HG02798 (cell line): ENCODE measurements around the gene RRP12.
"Not testable (repeated sequence)": the region's sequence is repeated elsewhere in the genome, so short reads cannot be mapped to it uniquely, and the experiment has no call there.

Source experiments
- ATAC-seq: cut with Tn5 transposase; IDR thresholded peaks from one replicate; pipeline ENCODE4 v1.9.1; 2021; ENCODE audit warnings: mild to moderate bottlenecking; ENCODE audit not compliant: unreplicated experiment, poor library complexity

The RRP12 gene

DNA sequence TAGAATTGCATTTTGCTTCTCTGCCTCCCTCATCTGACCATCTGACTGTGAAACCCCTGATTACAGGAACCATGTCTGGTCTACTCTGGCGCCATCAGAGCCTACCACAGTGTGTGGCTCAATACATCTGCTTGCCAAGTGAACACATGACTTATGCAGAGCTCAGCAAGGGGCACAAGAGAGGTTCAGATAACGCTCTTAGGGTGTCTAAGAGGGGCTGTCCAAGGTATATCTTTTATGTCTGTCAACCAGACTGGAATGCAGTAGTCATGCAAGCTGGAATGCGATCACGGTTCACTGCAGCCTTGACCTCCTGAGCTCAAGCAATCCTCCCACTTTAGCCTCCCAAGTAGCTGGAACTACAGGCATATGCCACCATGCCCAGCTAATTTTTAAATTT, 10.3 kb upstream of the RRP12 start:
- ATAC-seq = no peak

GRCh38 chr10:97408496-97408992, 7.4 kb upstream of the RRP12 start:
- no peak for ATAC-seq

GRCh38 chr10:97407952-97408248, 6.8 kb upstream of the RRP12 start:
- no peak for ATAC-seq

- peak; percentile 94 for ATAC-seq
Observed at GRCh38 chr10:97407211-97407951, 6.2 kb upstream of the RRP12 start.

DNA sequence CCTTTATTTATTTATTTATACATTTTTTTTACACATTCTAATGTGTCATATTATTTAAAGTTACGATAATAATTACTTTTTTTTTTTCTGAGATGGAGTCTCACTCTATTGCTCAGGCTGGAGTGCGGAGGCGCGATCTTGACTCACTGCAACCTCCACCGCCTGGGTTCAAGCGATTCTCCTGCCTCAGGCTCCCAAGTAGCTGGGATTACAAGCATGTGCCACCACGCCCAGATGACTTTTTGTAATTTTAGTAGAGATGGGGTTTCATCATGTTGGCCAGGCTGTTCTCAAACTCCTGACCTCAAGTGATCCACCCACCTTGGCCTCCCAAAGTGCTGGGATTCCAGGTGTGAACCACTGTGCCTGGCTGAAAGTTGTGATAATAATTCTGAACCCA, 5.3 kb upstream of the RRP12 start:
- not testable (repeated sequence) for ATAC-seq

- ATAC-seq = no peak
Observed at GRCh38 chr10:97406064-97406463, 4.9 kb upstream of the RRP12 start.

DNA sequence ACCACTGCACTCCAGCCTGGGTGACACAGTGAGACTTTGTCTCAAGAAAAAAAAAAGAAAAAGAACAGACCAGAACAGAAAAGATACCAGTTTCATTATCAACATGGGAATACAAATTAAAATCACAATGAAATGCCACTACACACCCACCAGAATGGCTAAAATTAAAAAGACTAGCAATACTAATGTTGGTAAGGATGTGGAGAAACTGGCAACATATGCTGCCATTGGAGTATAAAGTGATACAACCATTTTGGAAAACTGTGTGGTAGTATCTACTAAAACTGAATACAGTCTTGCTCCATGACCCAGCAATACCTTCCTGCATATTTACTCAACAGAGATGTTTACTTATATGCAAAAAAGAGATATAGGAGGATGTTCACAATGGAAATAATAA, 2.9 kb upstream of the RRP12 start:
- no peak for ATAC-seq

GRCh38 chr10:97401455-97401919, 347 bp upstream of the RRP12 start:
- no peak for ATAC-seq

DNA sequence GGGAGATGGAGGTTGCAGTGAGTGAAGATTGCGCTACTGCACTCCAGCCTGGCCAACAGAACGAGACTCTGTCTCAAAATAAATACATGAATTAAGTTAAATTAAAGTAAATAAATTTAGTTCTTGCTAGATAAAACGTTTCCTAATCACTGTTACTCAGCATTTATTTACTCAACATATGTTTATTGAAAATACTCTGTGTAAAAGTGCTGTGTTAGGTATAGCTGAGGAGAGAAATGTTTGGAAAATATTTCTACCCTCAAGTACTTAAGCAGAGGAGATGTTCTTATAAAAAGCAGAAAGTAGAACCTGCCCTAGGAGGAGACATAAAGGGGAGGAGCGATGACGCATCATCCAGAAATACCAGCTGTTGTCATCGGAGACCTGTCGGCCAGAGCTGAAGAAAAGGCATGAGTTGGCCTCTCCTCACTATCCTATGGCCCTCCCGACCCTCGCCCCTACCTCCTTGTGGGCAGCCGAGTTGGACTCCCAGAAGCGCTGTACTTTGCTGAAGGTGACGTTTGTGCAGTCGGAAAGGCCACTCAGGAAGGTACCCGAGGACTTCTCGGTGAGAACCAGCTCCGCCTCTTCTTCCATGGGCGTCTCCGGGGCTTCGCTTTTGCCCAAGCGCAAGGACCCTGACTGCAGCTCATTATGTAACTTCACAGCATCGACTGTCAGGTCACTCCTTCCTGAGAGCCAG, 1.1 kb downstream of the RRP12 start:
- ATAC-seq = peak; percentile 42

DNA sequence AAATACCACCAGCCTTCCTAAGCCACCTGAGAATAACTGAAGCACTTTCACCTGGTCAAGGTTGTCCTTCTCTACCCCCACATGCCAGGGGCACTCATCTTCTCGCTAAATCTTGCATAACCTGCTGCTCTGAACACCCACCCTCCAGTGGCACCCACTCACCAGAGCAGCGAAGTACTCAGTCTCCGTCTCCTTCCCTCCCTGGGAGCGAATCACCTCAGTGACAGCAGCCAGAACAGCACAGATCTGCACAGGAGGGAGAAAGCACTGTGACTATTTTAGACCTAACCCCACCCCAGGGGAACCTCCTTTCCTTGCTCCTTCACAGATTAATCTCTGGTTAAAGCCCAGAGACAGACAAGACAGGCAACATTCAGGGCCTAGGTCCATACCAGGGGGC, 5.1 kb downstream of the RRP12 start:
- no peak for ATAC-seq

DNA sequence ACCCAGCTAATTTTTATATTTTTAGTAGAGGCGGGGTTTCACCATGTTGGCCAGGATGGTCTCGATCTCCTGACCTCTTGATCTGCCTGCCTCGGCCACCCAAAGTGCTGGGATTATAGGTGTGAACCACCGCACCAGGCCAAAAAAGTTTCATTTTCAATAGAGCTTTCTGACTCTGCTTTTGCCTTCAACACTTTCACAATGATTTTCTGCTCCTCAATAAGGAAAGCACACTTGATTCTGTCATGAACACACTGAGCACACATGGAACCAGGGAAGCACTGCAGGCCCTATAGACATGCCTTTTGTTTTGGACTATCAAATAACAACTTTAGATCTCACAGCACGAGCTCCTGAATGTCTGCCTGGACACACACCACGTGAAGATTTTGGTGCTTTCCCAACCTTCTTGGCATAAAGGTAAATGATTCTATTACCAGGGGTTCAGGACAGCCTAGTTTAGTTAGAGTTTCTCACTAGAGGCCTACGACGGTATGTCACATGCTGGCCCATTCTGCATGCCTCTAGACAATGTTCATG, 8.0 kb downstream of the RRP12 start:
- ATAC-seq = no peak

GRCh38 chr10:97390091-97390490, 11.0 kb downstream of the RRP12 start:
- ATAC-seq = no peak

DNA sequence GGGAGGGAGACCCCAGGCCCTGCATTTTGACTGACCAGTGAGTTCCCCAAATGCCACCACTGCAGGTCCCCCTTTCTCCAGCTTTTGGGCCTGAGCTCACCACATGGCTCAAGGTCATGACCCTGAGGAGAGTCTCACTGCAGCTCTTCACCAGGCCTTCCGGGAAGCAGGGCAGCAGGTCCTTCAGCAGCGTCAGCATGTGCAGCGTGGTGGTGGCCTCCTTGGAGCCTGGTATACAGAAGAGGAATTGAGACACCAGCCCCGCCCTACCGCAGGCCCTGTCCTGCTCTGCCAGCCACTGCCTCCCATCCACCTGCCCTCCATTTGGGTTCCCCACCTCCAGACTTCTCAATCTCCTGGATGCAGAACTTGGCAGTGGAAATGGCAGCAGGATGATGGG, 13.0 kb downstream of the RRP12 start:
- ATAC-seq = no peak

DNA sequence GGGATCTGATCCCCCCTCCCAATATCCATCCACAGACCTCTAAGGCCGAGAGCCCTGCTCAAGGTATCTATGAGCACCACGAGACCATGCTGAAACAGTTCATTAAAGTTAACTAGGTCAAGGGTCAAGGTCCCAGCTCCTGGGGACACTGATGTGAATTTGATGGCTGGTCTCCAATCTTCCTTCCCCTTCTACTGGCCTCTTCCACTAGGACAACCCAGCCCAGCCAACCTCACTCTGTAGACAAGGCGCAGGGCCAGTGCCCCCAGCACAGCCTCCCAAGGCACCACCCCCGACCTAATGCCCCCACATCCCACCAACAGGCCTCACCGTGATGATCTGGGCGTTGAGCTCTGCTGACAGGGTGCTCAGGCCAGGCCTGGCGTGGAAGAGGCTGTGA, 15.6 kb downstream of the RRP12 start:
- no peak for ATAC-seq

GRCh38 chr10:97384641-97385040, 16.5 kb downstream of the RRP12 start:
- ATAC-seq = no peak

DNA sequence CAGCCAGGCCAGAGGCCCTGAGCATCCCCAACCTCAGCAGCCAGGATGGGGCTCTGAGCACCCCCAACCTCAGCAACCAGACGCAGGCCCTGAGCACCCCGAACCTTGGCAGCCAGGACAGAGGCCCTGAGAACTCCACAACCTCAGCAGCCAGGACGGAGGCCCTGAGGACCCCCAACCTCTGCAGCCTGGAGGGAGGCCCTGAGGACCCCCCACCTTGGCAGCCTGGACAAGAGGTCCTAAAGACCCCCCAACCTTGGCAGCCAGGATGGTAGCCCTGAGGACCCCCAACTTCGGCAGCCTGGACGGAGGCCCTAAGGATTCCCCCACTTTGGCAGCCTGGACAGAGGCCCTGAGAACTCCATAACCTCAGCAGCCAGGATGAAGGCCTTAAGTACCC, 17.0 kb downstream of the RRP12 start:
- ATAC-seq = no peak

GRCh38 chr10:97383159-97383558, 18.0 kb downstream of the RRP12 start:
- no peak for ATAC-seq

GRCh38 chr10:97381626-97382025, 19.5 kb downstream of the RRP12 start:
- no peak for ATAC-seq

GRCh38 chr10:97380516-97380915, 20.6 kb downstream of the RRP12 start:
- no peak for ATAC-seq

DNA sequence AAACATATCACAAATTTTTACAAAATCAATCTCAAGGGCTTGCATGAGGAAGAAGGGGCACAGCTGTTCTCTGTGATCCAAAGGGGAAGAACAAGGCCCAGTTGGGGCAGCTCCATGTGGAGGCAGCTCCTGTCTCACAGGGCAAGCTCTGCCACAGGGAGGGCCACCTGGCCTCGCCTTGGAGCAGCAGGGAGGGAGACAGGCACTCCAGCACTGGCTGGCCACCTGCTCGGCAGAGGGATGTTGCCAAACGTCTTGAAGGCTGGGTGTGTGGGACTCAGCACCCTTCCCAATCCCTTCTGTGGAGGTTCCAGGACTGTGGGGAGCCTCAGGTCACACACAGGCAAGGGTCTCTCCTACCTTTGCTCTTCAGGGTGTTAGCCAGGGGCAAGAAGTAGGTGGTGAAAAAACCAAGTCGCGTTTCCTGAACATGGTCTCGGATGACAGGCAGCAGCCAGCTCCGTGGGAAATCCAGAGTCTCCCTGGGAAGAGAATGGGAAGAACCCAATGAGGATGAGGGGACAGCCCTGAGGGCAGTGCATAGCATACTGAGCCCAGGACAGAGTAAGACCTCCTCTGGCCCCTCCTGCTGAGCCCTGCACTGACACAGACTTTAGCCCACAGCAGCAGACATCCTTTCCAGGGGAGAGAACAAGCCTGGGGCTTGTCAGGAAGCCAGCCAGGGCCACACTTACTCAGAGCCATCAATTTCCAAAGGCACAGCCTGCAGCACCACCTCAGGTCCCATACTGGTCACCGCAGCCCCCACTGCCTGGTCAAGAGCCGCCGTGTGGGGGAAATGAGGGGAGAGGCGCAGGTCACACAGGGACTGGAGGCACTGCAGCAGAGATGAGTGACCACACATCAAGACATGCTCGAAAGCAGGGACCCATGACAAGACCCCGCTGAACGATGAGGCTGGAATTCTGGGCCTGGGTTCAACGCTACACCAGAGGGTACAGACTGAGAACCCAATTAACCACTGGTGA, 21.9 kb downstream of the RRP12 start:
- ATAC-seq = no peak
